NCI-H187 (cell line): ENCODE data around the gene CD48.

Experiments
- DNase-seq, 2 experiments: peaks; one replicate each; lab custom pipeline; 2025; lab: John Stamatoyannopoulos, UW

CD48 gene

GRCh38 chr1:160652924-160653619 lies 58.5 kb downstream of the CD48 start:
- DNase-seq, result no peak

- DNase-seq, result peak; percentile 88
Measured at GRCh38 chr1:160652065-160652641, 59.5 kb downstream of the CD48 start.

- peak in 1 of 2 experiments; percentile 73 for DNase-seq
Measured at GRCh38 chr1:160651433-160652064, 60.1 kb downstream of the CD48 start.

GRCh38 chr1:160647329-160647720 lies 64.3 kb downstream of the CD48 start:
- no peak for DNase-seq

GRCh38 chr1:160646711-160647328 lies 64.8 kb downstream of the CD48 start, which contains the start of gene SLAMF1:
TSS of gene SLAMF1 (minus strand) at chr1:160647044. CDS start at chr1:160646945, 99 bp downstream.
- peak; percentile 49 to 80 for DNase-seq

GRCh38 chr1:160646180-160646579 lies 65.4 kb downstream of the CD48 start:
- no peak for DNase-seq

GRCh38 chr1:160645386-160646130 lies 66.1 kb downstream of the CD48 start:
- DNase-seq, result no peak

- no peak for DNase-seq
Measured at GRCh38 chr1:160644399-160644798, 67.2 kb downstream of the CD48 start.

GRCh38 chr1:160643138-160643537 lies 68.5 kb downstream of the CD48 start:
- DNase-seq, result no peak

- DNase-seq, result no peak
Measured at GRCh38 chr1:160642281-160642644, 69.4 kb downstream of the CD48 start.

- no peak for DNase-seq
Measured at GRCh38 chr1:160641323-160642280, 70.0 kb downstream of the CD48 start.

- no peak for DNase-seq
Measured at GRCh38 chr1:160640359-160641123, 71.1 kb downstream of the CD48 start.

- no peak for DNase-seq
Measured at GRCh38 chr1:160639652-160640051, 72.0 kb downstream of the CD48 start.

- no peak for DNase-seq
Measured at GRCh38 chr1:160638926-160639325, 72.7 kb downstream of the CD48 start.

GRCh38 chr1:160638540-160638857 lies 73.1 kb downstream of the CD48 start:
- no peak for DNase-seq

- no peak for DNase-seq
Measured at GRCh38 chr1:160637821-160638539, 73.6 kb downstream of the CD48 start.

- DNase-seq, result no peak
Measured at GRCh38 chr1:160637065-160637464, 74.6 kb downstream of the CD48 start.

- no peak for DNase-seq
Measured at GRCh38 chr1:160636547-160636946, 75.1 kb downstream of the CD48 start.

- DNase-seq, result no peak
Measured at GRCh38 chr1:160636076-160636475, 75.5 kb downstream of the CD48 start.
